ENCODE measurements around the gene ZFP69B.
A peak's percentile ranks its signal among the peaks of the same experiment; 100 is the strongest.
"Not testable (repeated sequence)": the region's sequence is repeated elsewhere in the genome, so short reads cannot be mapped to it uniquely, and the experiment has no call there.

The ZFP69B gene

GRCh38 chr1:40438391-40439015 is 11.8 kb upstream of the ZFP69B start:
- DNase-seq: no peak

GRCh38 chr1:40439247-40439646 is 11.0 kb upstream of the ZFP69B start:
- DNase-seq: peak; percentile 43

DNA sequence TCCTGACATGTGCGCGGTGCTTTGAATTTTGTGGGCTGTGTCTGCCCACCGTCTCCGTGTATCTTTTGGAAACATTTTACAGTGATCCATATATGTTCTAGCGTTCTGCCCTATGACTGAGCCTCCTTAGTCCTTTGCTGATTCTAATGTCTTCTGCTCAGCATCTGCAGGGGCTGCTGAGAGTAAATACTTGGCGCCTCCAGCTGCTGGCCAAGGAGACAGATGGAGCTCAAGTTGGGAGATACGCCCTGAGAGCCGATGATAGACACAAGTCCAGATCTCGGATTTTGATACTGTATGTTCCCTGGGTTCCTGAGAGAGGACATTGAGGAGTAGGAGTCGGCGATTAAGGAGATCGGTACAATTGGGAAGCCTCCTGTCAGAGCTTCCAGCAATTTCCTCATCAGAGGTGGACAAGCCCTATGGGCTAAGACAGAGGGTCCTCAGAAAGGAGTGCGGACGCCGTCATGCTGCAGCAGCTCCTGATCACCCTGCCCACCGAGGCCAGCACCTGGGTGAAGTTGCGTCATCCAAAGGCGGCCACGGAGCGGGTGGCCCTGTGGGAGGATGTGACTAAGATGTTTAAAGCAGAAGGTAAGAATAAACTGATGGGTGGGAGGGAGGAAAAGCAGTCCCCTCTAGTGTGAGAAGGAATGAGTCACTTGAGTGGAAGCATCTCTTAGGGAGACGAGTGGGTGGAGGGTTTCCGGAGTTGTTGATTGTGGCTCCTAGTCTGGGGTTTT is 390 bp downstream of the ZFP69B start:
- no peak for DNase-seq

DNA sequence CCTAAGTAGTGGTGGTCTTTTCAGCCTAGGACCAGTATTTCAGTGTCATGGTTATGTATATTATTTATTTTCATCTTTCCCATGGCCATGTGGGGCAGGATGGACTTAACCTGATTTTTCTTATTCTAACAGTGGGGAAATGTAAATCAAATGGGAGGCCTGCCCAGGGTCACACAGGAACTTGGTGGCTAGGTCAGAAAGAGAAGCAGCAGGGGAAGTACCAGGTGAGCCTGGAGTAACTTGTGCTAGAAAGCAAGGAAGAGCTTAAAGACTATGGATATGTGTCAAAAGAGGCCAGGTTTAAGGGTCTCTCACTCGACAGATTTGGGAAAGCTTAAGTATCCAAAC is 936 bp downstream of the ZFP69B start:
- DNase-seq: no peak

DNA sequence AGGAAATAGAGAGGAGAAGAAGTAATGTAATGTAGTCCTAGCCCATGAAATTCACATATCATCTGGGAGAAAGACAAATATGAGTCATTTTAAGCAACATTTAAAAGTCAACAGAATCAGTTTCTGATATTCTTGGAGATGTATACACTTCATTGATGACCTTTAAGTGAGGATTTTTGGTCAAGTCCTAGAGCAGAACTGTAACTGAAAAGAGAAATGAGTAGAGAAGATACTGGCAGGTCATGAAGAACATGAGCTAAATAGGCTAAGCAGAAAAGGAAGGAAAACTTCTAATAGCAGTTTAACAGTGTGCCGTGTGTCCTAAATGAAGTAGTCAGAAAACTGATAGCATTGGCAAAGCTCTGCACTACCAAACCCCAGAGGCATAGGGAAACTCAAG is 4.6 kb downstream of the ZFP69B start:
- DNase-seq: no peak

- DNase-seq: no peak
These were observed 12.8 kb downstream of the ZFP69B start for GRCh38 chr1:40462956-40463590.

DNA sequence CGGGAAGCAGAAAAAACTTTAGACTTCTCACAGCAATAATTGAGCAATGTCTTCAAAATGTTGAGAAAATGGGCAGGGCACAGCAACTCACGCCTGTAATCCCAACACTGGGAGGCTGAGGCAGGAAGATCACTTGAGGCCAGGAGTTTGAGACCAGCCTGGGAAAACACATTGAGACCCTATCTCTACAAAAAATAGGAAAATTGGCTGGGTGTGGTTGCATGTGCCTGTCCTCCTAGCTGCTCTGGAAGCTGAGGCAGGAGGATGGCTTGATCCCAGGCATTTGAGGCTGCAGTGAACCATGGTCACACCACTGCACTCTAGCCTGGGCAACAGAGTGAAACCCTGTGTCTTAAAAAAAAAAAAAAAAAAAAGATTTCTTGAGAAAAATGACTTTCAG is 19.1 kb downstream of the ZFP69B start:
- DNase-seq: no peak

DNA sequence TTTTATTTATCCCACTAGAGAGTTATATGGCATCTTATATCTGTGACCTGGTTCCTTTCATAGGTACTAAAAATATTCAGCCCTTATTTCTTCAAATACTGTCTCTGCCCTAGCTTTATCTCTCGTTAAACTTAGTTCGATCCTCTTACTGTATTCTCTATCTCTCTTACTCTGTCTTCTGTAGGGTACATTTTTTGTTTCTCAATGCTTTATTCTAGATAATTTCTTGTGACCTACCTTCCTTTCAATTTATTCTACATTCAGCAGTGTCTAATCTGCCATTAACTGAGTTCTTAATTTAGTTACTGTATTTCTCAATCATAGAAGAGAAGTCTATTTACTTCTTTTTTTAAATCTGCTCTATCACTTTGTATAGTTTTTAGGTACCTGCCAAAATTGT is 25.0 kb downstream of the ZFP69B start:
- DNase-seq: no peak

DNA sequence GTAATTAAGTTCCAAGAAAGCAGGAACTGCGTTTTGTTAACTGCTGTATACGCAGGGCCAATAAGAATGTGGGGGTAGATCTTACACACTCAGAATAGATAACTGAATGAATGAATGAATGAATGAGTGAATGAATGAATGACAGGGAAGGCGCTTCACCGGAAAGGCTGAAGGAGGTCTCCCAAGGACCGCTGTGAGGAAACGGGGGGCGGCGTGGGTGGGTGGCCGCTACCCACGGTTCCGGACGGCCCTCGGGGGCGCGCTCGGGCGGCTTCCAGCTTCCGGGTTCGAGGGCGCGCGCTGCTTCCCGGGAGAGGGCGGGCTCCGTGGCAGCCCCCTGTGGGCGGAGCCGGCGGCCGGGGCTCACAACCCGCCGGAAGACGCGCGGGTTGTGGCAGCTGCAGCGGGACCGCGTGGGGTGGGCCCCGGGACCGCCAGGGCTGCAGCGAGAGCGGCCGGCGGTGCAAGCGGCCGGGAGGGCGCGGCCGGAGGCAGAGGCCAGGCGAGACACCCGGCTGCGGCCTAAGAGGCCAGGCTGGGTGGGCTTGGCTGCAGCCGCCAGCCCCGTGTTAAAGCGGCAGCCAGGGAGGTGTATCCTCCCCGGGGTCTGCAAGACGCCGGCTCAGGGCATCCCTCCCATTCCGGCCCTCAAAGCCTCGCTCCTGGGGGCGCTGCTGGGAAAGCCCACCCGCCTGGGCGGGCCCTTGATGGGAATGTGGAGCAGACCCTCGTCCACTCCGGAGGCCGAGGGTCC is 26.8 kb downstream of the ZFP69B start, which contains the start of gene ZFP69:
ZFP69 (plus strand) TSS at position 367 of the 754 bp plus-strand sequence. CDS start 2,072 bp downstream, outside the sequence.
- DNase-seq: peak; percentile 66

- peak; percentile 46 for DNase-seq
These were observed 27.4 kb downstream of the ZFP69B start for GRCh38 chr1:40477678-40478053.

DNA sequence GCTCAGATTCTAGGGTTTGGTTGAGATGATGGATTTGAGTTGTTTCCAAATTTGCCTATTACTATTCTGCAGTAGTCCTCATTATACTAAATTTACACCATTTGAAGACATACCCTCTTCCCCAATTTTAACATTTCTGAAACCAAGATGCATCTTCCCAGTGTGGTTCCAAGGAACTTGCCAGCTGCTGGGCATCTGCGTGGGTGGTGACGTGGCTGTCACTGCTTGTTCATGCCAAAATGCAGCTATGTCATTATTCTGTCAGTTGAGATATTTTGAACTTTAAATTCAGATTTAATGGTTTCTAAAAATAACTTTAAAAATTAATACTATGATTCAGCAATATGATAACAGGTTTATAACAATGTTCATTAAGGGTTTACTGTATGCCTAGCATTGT is 28.0 kb downstream of the ZFP69B start:
- DNase-seq: no peak

- no peak for DNase-seq
These were observed 28.9 kb downstream of the ZFP69B start for GRCh38 chr1:40479156-40479555.

DNA sequence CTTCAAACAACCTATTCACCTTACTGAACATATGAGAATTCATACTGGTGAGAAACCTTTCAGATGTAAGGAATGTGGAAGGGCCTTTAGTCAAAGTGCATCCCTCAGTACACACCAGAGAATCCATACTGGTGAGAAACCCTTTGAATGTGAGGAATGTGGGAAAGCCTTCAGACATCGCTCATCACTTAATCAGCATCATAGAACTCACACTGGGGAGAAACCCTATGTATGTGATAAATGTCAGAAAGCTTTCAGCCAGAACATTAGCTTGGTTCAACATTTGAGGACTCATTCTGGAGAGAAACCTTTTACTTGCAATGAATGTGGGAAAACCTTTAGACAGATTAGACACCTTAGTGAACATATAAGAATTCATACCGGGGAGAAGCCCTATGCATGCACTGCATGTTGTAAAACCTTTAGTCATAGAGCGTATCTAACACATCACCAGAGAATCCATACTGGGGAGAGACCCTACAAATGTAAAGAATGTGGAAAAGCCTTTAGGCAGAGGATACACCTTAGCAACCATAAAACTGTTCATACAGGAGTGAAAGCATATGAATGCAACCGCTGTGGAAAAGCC is 45.1 kb downstream of the ZFP69B start:
- no peak for DNase-seq

- DNase-seq: not testable (repeated sequence)
These were observed 52.4 kb downstream of the ZFP69B start for GRCh38 chr1:40502651-40503050.

GRCh38 chr1:40507973-40508372 is 57.7 kb downstream of the ZFP69B start:
- no peak for DNase-seq

DNA sequence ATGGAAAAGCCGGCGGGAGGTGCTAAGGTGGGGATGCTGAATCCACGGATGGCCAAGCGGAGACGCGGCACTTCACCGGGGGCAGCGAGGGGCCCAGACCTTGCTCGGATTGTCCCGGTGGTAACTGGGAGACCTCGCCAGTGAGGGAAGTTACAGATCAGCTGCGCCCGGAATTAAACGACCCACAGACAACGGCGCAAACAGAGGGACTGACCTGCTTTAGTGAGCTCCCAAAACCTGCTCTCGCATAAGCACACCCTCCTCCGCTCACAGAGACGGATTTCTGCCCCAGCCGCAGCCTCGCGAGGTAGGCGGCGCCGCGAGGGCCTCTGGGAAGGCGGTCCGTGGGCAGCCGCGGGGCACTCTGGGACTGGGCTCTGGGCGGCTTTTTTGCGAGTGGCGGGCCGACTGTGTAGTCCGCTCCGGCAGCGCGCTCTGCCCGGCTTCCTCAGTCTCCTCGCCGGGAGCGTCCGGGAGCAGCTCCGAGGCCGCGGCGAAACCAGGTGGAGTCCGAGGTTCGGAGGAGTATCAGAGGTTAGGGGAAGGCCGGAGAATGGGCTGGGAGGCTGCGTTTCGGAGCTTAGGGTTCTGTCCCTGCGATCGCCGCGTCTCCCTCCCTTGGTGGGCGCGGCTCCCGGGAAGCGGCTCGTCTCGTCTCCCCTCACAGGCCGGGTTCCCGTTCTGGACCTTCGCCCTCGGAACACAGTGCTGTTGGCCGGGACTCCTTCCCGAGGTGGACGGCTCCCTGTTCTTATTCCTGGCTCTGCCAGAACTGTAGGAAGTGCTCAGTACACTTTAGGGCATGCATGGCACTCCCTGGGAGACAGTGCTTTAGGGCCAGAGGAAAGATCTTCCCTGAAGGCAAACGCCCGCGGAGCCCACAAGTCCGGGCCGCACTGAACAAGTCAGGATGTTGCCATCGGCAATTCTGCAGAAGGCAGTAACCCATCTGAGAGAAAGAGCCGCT is 58.4 kb downstream of the ZFP69B start, which contains the start of gene EXO5:
EXO5 (plus strand) TSS at position 393 of the 967 bp plus-strand sequence. CDS start 5,778 bp downstream, outside the sequence.
- DNase-seq: peak; percentile 86
